Kasumi-1 (cell line): Measurements from ENCODE around the gene ZIC1.

Experiments
- DNase-seq, 2 experiments: peaks; one replicate each; lab custom pipeline; 2025; lab: John Stamatoyannopoulos, UW

The ZIC1 gene

DNA sequence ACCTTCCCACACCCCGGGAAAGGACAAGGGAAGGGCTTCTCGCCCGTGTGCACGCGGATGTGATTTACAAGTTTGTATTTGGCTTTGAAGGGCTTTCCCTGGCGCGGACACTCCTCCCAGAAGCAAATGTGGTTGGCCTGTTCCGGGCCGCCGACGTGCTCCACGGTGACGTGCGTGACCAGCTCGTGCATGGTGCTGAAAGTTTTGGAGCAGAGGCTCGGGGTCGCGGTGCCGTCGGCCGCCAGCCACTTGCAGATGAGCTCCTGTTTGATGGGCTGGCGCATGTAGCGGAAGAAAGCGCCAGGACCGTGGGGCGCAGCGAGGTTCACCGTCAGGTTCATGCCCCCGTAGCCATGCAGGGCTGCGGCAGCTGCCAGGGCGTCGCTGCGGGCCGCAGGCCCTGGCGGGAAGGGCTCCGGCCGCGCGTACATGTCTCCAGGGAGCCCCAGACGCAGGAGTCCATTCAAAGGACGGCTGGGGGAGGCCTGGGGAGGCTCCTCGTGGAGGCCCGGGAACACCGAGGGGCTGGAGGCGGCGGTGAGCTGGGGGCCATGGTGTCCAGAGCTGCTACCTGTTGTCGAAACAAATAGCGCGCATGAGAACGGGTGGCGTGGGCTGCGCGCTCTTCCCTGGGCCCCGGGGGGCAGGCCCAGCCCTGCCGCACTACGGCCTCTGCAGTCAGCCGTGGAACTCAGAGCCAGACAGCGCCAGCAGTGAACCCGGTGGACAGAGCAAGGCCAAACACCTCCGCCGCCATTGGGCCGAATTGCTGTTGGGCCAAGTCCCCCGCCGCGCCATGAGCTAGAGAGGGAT is 13.1 kb upstream of the ZIC1 start:
- no peak for DNase-seq

DNA sequence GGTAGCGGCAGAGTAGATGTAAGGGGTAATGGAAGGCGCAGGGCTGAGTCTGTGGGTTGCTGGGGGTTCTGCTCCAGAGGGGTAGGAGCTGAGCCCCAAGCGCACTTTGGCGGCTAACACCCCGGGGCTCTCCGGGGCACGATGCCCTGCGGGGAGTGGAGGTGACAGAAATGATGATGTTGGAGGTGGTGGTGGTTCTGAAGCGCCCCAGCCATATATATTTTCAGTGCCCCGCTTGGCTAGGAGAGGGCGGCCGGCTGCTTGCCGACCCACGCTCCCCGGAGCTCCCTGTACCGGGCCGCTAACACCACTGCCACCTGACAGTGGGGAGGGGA is 12.5 kb upstream of the ZIC1 start:
- DNase-seq = no peak

DNA sequence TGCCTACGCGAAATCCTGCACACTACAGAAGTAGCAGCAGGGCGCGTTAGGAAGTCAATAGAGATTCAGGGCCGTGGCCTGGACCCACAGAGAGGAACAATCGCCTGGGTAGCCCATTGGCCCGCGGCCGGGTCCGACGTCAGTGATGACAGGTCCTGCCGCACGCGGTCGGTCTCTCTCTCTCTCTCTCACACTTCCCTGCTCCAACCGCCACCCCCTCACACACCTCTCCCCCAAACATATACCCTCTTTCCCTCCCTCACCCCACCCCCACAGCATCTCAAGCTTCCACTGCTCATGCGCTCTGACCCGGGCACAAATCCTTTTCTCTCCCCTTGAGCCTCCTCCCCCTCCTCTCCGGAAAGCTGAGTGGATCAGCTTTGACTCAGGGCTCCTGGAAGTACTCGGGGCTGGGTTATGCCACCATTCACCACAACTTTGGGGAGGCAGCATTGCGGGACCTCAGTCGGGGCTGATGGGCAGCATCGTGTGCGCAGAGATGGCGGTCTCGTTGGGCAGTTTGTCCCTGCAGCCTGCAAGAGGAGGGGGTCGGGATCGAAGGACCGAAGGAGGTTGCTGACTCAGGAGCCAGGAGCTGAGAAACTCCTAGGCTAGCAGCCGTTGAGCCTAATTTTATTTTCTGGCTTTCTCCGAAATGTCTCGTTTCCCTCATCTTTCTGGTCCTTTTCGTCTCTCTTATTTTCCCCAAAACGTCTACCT is 11.8 kb upstream of the ZIC1 start:
- no peak for DNase-seq

DNA sequence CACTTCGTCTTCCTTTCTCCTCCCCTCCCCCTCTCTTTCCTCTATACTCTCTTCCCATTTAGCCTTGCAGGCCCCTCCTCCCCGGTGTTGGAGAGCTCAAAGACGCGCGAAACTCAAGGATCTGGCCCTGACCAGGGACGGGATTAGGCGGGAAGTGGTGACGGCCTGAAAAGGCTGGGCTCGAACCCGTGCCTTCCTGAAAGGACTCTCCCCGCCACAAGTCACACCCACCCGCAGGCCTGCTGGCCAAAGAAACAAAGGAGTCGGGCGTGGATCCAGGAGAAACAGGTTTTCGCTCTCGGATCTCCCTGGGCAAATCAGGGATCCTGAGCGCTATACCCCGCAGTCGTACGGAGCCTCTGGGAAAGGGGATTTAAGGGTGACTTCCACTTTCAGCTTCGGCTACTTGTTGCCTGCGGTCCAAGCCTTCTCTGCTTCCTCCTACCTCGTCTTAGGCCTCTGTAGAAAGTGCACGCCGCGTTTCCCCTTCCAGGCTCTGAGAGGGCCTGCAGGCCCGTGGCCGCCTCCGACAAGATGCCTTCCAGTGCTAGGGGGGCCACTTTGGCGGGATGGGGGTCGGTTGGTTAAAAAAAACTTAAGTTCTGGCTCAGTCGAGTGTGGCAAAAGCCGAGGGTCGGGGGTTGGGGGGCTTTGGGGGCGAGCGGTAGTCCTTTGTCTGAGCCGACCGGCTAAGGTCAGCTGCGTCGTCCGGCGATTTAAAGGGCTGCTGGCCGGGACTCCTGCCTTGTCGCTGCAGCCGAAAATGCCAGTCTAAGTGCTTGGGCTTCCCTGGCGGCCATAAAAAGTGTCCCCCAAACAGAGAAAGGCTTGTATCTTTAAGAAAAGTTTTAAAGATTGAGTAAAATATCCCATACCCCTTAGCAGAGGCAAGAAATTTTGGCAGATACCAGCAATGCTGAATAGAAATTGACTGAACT is 11.0 kb upstream of the ZIC1 start:
- DNase-seq = no peak

DNA sequence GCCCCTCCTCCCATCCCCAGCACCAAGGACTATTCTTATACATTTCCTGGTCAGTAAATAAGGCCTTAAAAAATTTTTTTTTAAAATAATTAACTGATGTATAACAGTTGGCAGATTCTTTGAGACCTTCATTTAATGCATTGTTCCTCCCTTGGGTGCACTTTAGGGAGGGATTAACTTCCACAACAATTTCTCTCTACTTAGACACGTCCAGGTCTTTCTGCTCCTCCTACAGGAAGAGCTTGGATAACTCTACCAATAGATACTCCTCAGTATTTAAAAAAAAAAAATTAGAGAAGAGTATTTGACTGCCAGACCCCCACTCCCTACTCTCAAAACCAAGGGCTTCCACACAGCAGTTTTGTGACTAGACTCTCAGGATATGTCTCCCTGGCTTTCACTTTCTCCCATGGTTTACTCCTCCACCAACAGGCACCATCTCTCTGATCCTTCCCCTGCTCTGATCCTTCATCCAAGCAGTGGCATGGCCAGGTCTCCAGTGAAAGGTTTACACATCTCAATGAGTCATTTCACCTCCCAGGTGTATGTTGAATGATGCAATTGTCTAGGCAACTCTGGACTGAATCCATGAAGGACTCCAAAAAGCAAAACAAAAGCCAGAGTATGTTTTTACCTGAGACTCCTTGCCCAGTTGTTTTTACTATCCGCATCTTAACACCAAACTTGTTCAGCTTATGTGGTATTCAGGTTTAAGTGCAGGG is 10.2 kb upstream of the ZIC1 start:
- no peak for DNase-seq

DNA sequence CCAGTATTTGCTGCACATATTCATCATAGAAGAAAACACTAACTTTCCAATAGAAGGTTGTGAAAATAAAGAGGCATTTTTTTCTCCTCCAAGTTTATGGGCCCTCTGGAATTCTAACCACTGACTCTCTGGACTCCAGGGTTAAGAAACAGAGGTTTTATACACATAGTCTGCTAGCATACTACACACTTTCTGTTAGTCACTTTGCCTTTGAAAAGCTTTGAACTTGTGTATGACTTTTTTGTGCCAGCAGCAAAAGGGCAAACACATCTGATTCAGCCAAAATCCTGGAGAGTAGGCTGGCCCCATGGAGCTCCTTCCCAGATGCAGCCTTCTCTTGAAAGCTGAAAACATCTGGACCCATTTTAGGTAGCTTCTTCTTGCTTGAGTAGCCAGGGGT is 9.1 kb upstream of the ZIC1 start:
- no peak for DNase-seq

DNA sequence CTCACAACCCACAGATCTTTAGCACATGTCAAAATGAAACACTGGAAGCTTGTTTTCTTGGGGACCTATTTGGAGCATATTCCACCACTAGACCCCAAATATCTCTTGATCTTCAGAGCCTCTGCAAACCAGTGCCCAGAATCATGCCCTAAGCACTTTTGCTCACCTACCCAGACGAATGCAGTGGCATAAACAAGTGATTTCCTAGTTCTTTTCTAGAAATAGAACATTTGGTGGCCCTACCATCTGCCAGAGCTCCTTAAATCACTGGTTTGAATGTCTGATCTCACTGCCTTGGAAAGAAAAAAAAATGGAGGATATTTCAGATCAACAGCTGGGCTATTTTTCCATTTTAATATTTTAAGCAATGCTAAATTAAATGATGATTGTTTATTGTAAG is 8.2 kb upstream of the ZIC1 start:
- DNase-seq = no peak

DNA sequence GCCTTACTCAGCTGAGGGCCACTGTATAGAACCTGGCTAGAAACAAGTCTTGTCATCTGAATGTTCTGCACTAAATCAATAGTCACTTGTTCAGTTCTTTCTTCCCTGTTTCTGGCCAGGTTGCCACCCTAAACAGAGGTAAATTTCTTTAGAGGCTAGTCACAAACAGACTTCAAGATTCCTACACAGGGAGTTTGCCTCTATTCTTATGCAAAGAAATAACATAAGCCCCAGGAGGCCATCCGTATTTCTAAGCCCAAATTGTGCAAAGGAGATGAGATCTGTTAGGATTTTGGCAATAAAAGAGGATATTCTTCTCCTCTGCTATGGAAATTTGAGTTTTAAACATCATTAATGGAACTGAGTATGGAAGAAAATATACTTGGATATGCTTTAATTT is 7.7 kb upstream of the ZIC1 start:
- no peak for DNase-seq

DNA sequence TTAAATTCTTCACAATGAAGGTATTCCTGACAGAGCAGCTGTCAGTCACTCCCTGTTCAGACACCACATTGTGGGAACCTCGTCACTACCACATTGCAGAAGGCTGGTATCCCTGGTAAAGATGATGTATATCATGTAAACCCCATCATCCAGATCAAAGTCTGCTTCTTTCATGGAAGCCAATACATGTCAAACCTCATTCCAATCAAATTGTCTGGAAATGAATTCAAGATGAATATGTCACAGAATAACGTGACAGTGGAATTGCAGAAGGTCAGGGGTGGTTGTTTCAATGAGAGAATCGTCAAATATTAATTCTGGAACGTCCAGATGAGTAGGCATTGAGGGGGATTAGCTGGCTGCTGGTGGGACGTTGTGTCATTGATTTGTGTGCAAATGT is 7.0 kb upstream of the ZIC1 start:
- DNase-seq = no peak

DNA sequence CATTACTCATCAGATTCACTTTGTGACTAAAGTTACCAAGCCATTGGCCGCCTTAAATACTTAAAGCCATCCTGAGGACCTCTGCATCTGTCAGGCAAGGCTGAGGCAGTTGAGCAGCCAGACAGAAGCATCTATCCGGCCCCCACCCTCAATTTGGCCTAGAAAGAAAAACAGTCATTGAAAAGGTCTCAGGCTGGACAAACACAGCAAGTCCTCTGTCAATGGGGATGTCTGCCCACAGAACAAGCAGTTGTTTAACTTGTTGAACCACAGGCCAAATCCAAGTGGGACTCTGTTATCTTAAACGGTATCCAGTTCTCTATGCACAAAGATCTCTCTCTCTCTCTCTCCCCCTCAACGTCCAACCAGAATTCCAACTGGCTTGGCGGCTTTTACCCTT is 5.7 kb upstream of the ZIC1 start:
- no peak for DNase-seq

DNA sequence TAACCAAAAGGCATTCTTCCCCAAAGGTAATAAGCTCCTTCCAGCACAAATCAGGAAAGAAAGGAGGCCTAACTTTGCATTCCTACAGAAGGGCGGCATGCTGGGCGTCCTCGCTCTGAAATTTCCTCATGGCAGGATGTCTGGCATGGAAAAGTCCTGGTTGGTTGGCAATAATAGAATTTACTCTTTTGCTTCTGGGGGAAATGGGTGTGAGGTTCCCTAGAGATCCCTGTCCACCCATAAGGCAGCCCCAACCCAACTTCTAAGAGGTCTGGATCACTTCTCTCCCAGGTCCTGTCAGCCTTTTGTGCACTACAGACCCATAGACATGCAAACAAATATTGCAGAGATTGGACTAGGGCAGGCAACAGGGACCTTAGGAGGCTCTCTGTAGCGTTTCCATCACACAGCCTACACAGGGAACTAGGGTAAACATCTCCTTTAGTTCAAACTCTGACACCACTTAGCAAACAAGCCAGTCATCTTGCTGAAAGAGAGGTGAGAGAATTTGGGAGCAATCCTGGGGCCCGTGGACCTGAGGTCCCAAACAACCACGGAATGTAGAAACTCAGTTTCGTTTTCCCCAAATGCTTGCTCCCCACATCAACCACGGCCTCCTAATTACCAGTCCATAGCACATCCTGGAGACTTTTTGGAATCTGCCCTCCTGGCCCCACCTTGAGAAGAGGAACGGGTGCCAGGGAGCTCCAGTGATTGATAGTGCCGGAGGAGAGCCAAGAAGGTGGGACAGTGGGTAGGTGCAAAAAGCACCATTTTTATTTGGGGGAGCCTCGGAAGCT is 5.0 kb upstream of the ZIC1 start:
- no peak for DNase-seq

DNA sequence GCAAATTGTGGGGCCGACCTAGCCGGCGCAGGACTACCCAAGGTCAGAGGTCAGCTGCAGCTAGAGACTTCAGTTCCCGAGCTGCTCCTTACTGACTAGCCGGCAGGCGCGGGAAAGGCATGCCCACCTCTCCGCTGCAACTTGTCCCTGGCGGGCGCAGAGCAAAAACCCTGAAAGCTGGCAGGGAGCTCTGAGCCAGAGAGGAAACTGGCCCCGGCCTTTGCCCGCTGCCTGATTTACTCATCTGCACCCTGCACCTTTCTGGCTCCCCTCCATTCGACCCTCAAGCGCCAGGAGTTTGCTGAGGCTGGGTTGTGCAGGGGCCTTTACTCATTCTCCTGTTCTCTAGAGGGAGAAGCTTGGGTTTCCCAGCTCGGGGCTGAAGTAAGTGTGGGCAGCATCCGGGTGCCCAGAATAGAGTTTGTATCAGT is 4.3 kb upstream of the ZIC1 start:
- DNase-seq = no peak

DNA sequence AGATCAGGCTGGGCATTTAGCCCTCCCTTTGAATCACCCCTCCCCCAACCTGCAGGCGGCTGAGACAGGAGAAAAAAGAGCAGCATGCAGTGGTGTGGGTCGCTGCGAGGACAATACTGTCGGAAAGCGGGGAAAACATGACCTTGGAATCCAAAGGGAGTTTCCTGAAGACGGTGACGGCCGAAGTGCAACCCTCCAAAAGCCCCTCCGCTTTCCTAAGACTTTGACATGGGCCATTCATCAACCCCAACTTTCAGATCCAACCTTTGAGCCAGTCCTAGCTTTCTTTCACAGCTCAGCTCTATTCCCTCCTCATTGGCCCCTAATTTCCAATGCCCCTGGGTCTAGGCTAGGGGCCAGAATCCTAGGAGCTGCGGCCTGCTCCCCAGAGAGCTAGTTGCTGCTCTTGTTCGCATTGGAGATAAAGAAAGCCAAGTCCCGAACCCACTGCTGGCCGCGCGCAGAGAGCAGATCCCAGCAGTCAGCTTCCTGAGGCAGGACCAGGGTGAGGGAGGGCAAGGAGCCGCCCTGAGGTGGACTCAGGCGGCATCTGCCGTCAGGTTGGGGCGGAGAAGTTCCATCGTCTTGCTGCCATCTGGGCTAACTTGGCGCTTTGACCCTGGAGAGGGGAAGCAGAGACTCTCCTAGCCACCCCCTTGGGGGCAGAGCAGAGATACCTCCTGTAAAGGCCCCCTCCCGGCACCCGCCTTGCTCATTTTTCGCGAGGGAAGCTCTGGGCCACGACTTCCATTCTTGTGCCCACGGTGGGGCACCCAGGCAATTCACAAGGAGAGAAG is 3.7 kb upstream of the ZIC1 start:
- DNase-seq = no peak

DNA sequence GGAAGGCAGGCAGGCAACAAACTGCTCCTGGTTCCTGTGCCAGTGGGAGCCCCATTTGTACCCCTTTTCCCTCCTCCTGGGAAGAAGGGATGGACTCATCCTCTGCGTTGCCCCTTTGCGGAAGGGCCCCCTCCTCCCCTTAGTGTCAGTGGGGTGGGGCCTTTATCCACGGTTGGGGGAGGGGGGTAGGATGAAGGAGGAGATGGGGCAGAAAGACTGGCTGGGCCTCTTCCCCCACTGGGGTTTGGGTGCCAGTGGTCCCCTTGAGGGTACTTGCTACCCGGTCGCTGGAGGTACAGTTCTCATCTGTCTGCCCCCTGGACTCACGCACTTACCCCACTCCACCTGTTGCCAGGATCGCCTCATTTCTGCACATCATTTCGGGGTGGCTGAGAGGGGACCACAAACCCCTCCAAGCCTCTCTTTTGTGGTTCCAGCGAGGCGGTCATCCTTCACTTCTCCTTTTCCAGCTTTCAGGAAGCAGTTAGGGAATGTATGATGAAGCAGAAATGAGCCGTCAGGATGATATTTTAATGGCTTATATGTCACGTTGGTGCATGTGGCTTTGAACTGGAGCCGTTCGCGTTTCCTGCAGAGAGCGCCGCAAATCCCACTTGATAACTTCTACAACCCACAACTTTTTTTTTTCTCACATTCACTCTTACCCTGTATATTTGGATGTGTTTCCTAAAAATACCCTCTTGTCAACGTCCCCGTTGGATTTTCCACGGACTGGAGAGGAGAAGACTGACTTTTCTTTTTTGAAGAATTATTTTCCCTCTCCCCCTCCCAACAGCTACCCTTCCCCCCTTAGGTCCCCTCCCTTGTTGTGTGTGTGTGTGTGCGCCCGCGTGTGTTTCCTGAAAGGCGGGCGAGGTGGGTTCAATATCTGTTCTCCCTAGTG is 2.9 kb upstream of the ZIC1 start, which contains the start of gene ZIC4:
Gene ZIC4 (minus strand): TSS at position 516 of the 904 bp plus-strand sequence. CDS start 3,746 bp downstream, outside the sequence.
- DNase-seq = no peak

DNA sequence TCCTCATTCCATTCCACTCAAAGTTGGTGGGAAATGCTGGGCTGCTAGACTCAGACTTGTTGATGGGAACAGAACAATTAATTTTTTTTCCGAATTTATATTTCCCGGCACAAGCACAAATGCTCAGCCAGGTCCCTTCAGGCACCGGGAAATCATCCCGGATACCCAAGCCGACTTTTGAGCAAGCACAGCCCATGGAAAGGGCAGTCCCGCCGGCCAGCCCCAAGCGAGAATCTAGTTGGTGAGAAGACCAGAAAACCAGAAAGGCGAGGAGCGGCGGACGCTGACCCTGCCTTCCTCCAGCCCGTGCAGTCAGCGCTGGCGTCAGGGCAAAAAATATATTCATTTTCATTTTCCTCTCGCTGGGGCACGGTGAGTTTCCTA is 2.1 kb upstream of the ZIC1 start:
- no peak for DNase-seq

DNA sequence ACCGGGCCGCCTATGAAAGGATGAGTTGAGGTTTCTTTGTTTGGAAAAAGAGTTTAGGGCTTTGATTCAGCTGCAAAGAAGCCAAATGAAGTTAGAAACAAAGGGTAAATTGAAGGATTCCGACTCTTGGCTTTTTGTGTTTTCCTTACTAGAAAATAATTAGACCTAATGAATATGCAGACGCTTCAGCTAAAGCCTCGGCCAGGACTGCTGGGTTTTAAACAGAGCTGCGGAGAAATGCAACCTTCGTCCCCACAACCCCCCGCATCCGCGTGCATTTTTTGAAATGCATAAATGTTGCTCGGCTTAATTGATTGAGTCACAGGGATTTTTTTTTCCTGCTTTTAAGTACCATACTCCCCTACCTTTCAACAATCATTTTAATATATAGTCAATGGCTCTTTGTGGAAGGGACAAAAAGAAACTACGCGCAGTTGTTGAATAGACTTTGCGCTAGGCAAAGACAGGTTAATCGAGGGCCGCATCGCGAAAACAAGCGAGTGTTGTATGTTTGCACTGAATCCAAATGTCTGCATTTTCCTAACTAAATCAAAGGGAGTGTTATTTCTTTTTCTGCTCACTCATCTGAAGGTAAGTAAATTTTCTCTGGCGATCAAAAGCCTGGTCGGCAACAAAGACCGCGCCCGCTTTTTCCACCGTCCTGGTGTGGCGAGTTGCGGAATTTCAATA is 1.5 kb upstream of the ZIC1 start:
- DNase-seq = no peak

DNA sequence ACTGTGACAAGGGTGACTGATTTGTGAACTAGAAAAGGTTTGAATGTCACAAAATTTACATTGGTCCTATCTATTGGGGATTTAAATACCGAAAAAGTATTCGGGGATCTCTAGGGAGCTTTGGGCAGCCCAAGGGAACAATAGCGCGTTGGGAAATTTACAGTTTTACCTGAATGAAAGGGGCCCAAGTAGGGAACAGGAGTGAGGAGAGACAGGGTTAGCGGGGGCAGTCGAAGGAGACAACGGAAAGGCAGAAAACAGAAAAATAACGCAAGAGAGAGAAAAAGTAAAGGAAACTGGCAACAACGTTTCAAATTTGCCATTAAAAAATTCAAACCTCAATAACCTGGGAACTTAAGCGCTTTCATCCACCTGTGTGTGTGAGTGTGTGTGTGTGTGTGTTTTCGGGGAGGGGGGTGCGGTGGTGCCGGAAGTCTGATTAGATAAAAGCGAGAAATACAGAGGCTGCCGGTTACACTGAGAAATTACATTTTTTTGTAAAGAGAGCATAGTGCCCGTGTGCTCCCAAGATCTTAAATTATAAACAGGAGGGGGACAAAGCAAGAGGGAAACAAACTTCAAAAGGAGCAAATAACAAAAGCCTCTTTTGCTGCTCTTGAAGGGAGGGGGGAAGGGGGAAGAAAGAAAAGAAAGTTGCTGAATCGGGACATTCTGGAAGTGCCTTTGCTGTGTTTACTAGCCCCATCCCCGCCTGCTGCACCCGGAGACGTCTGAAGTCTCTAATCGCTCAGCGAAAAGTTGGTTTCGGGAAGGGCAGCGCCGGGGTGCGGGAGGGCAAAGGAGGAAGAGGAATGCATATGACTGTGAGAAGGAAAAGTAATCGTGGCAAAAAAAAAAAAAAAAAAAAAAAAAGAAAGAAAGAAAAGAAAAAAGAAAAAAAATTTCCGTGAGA is 721 bp upstream of the ZIC1 start:
- no peak for DNase-seq
